ENCODE results near the gene RALGDS. TPM values are rescaled to one million over a fixed set of nuclear protein-coding genes. Genes with fewer than 3 reads are reported as not detected.

RALGDS gene
- total and polyA plus RNA-seq, 2 experiments from 2014 or later = 8.6 to 20.3 TPM

- H3K9me3 Mint-ChIP-seq = no peaks in the 10 kb centered on the region
- Histone ChIP-seq H2AFZ (no peak overlapping the region), H3K27ac (ENCODE audit: low read depth) (no peak overlapping the region), H3K4me3 (no peak overlapping the region), H3K9me2 (ENCODE audit: insufficient read depth) (no peaks in the 10 kb centered on the region), H3K36me3 (ENCODE audit: insufficient read depth) (no peaks in the 10 kb centered on the region; the same call in 1 of the 2 replicates), H4K20me1 (replicated peaks; ENCODE audit: insufficient read depth) (no peaks in the 10 kb centered on the region; the same call in 1 of the 2 replicates), H3K4me2 (no peak overlapping the region), H3F3A (replicated peaks; ENCODE audit: low read depth) (0 out of 2 replicates have a peak, but pooled peaks cover 5% of the 10 kb centered on the region), H3K79me2 (replicated peaks; ENCODE audit: insufficient read depth) (0 out of 2 replicates have a peak, but pooled peaks cover 4% of the 10 kb centered on the region), H3K27me3 (ENCODE audit: insufficient read depth) (no peaks in the 10 kb centered on the region), H3K4me1 (ENCODE audit: insufficient read depth) (peaks cover 3% of the 10 kb centered on the region)
- TF ChIP-seq POLR2AphosphoS5 (IDR thresholded peaks at IDR 0.05; ENCODE audit: low read depth) (no peak), NANOG (IDR thresholded peaks at IDR 0.05; ENCODE audit: borderline replicate concordance) (no peak), EZH2 (IDR thresholded peaks at IDR 0.05; ENCODE audit: low read depth, unreplicated experiment) (no peak), EZH2phosphoT487 (IDR thresholded peaks at IDR 0.05; ENCODE audit: unreplicated experiment) (no peak), ZNF331 (CRISPR knock-in tag; IDR thresholded peaks at IDR 0.05; ENCODE audit: low read depth) (no peak), CTCF (conservative IDR thresholded peaks at IDR 0.05; ENCODE audit: low read depth in 2 of 2) (no peak), CREB1 (CRISPR knock-in tag; IDR thresholded peaks at IDR 0.05; ENCODE audit: low read depth) (no peak), ZNF462 (CRISPR knock-in tag; IDR thresholded peaks at IDR 0.05) (no peak), STAT1 (IDR thresholded peaks at IDR 0.05; ENCODE audit: unreplicated experiment) (no peak), ETS1 (IDR thresholded peaks at IDR 0.05) (no peak), JUNB (IDR thresholded peaks at IDR 0.05; ENCODE audit: unreplicated experiment) (no peak), ZNF114 (CRISPR knock-in tag; IDR thresholded peaks at IDR 0.05) (no peak)
- H3K27me3 Mint-ChIP-seq (ENCODE audit: insufficient read depth, low read depth, poor library complexity) = no peaks in the 10 kb centered on the region
- no peak for DNase-seq (ENCODE audit: low spot score)
- no peak overlapping the region for H3K27ac Mint-ChIP-seq
- no peak for ATAC-seq
- H3K4me1 Mint-ChIP-seq = peaks cover 10% of the 10 kb centered on the region
- peaks cover 64% of the 10 kb centered on the region for H3K36me3 Mint-ChIP-seq (ENCODE audit: low read depth)
- H3K4me3 Mint-ChIP-seq = no peak overlapping the region
Measured at GRCh38 chr9:133054194-133054890, 66.7 kb downstream of the RALGDS start.
